HG03175 (cell line): ENCODE results near the gene KCNQ1.

Experiments used
- ATAC-seq: cut with Tn5 transposase; IDR thresholded peaks from one replicate; pipeline ENCODE4 v1.9.1; 2021; ENCODE audit warnings: mild to moderate bottlenecking, moderate library complexity; ENCODE audit not compliant: unreplicated experiment

KCNQ1 gene

DNA sequence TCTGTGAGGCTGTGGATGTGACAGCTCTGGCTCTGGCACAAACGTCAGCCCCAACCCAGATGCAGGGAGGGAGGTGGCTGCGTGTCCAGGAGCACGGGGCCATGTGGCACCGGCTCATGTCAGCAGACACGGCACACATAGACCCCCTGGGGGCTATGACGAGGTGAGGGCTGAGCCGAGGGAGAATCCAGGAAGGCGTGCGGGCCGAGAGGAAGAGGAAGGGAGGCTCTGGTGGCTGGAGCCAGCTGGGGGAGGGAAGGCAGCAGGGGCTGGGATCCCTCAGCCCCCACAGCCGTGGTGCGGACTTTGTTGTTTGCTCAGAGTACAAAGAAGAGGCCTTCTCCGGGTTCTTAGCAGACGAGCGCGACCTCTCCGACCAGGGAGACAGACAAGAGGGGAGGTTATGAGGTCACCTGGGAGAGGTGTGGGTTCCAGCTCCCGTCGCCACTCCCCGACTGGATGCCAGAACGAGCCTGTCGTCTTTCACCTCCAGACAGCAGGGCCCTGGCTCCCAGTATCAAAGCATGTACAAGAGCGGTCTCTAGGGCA lies 394.7 kb downstream of the KCNQ1 start:
- no peak for ATAC-seq

DNA sequence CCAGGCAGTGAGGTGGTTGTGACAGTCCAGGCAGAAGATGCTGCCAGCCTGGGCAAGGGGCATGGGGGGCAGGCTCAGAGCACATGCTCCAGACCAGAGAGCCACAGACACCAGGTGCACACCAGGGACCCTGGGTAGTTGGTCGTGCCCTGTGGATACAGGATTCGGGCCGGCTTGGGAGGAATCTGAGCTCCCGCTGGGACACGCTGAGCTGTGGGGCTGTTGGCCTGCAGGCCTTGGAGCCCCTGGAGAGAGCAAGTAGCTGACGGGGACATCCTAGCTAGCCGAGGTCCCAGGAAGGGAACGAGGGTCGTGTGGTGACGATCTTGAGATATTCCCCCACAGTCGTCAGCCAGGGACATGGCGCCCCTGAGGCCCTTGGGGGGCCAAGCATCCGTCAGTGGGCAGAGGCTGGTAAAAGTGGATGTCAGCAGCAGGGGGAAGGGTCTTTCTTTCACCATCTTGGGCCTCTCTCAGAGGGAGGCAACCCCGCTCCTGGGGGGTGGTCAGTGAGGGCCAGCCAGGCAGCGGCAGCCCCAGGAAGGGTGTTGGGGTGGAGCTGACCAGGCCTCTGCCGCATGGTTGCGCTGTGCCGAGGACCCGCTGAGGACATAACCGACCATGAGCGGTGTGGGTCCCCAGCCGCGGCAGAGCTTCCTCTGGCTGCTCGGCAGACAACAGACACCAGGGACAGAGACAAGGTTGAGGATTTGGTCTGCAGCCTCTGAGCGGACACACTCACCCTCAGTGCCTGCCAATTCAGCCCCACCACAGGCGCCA lies 396.8 kb downstream of the KCNQ1 start:
- ATAC-seq = no peak

DNA sequence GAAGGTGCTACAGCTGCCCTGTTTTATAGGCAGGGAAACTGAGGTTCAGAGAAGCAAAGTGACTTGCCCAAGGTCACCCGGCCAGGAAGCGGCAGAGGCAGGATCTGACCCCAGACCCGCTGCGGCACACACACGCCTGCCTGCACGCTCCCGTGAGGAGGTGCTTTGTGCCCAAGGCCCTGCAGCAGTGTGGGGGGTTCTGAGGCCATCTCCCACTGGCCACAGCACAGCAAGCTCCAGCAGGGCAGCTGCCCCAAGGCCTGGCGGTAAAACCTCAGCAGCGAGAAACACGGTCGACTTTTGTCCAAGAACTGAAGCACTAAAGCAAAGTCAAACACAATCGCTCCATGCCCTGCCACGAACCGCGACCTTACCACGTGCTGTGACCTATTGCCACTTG lies 398.1 kb downstream of the KCNQ1 start:
- no peak for ATAC-seq

DNA sequence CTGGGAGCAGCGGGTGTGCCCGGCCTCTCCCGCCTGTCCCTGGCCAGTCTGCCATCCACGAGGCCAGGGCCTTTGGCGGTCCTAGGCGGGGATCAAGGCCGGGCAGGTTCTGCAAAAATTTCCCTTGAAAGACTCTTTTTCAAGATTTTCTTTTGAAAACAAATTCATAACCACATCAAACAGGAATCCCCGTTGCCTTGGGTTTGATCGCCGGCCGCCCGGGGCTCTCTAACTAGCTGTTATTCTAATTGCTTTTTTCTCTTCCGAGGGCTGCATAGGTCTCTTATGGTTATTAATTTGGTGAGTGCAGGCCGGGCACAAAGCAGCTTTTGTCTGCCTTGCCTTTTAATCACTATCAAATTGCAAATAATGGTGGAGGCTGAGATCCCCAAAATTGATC lies 398.7 kb downstream of the KCNQ1 start:
- no peak for ATAC-seq

DNA sequence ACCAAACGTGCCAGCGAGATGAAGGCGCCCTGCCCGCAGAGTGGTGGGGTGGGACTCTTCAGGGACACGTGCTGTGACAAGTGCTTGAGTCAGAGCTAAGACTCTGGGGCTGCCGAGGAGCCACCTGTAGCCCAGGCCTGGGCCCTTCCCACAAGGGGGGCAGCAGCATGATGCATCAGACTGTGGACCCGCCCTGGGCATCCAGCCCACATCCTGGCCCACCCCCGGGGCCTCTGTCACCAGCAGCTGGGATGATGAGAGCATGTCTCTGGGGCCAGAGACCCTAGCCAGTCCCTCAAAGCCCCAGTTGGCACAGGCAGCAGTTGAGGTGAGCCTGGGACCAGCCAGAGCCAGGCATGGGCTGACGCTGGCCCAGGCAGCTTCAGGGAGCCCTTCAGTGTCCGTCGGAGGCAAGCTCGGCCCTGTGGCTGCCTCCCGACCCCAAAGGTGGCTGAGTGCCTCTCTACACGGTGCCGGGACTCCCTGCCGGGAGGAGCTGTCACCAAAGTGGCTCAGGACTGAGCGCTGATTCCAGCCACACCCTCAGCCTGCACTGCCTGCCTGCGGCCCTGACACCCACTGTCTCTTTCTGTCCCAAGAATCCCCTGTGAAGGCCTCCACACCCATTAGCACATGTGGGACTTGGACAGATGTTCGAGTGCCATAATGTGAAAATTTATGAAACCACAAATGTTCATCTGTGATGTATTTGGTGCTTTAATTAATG lies 399.5 kb downstream of the KCNQ1 start:
- ATAC-seq = no peak

DNA sequence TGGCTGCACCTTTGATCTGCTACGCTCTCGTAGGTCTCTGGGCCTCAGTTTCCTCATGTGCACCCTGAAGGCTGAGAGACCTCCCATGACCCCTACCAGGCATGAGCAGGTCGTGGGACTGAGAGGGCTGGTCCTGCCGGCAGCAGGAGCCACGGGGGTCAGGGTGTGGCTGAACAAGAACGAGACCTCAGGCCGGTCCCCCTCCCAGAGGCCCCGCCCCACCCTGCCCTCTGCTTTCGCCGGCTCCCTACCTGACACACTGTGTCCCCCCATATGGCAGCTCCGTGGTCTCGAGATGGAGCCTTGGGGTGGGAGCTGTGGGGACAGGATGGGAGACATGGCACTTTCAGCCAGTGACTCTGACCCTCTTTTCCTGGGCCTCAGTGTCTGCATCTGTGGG lies 400.2 kb downstream of the KCNQ1 start:
- ATAC-seq = no peak

DNA sequence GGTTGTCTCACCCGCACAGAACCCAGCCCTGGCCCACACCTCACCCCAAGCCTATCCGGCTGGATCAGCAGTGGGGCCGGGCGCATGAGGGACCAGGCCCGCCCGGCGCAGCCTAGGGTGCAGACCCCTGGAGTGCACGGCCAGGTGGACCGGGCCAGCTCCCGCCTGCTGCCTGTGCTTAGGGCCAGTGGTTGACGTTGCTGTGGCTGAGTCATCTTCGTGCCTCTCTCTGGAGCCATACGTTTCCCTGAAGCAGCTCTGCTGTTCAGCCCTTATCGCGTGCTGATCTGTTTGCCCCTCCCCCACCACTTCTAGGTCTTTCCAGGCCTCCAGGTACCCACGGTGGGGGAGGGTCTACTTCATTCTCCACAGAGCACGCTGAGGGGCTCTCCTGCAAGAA lies 401.2 kb downstream of the KCNQ1 start:
- ATAC-seq = no peak

DNA sequence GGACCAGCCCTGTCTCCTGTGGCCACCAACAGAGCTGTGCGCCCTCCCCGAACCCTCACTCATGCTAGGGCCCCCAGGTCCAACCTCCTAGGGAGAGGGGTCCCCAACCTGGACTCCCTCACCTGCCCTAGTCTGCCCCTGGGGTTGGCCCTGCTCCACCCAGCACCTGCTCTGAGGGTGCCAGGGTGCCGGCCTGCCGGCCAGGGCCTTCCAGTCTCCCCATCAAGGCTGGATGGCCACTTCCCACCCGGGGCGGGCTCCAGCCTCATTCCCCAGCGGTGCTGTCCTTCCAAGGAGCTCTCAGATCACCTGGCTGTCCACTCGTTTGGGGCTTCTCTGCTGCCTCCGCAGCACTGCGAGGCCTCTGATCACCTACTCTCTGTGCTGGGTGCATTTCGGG lies 401.7 kb downstream of the KCNQ1 start:
- no peak for ATAC-seq

DNA sequence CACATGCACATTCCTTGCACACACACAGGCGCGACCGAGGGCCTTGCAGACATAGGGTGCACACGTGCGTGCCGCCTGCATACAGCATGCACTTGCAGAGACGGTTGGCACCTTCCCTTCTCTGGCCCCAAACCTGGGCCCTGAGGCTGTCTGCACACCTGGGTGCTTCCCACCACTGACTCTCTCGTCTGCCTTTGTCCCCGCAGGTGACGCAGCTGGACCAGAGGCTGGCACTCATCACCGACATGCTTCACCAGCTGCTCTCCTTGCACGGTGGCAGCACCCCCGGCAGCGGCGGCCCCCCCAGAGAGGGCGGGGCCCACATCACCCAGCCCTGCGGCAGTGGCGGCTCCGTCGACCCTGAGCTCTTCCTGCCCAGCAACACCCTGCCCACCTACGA lies 402.8 kb downstream of the KCNQ1 start:
- no peak for ATAC-seq

DNA sequence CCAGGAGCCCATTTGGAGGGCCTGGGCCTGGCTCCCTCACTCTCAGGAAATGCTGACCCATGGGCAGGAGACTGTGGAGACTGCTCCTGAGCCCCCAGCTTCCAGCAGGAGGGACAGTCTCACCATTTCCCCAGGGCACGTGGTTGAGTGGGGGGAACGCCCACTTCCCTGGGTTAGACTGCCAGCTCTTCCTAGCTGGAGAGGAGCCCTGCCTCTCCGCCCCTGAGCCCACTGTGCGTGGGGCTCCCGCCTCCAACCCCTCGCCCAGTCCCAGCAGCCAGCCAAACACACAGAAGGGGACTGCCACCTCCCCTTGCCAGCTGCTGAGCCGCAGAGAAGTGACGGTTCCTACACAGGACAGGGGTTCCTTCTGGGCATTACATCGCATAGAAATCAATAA lies 403.7 kb downstream of the KCNQ1 start:
- ATAC-seq = no peak

DNA sequence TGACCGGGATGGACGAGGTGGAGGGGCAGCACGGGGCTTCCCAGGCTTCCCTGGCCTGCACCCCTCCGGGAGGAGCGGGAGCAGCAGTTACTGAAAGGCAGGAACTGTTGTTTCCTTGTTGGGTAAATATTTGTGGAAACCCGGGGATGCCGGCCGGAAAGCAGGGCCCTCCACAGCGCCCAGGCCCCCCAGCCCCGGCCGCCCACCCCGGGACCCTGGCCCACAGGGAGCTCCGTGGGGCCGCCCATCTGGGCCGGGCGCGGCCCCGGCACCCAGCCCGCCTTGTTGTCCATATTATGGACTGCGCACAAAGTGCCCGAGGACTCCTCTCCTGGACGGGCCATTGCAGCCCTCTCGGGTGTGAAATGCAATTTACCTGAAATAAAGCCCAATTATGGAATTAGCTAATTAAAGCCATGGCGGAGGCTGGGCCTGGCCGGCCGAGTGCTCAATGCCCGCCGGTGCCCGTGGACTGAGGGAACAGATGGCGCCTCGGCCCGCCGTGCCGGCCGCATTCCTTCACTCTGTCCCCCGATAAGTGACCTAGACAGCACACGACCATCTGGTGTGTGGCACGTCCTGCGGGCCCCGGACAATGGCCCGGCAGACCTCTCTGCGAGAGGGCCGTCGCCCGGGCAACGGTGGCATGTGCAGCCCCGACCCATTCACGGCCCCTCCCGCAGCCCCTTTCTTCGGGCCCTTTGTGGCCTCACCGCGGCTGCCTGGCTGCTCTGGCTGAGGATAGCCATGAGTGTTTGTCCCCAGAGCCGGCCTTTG lies 405.4 kb downstream of the KCNQ1 start:
- ATAC-seq = no peak

DNA sequence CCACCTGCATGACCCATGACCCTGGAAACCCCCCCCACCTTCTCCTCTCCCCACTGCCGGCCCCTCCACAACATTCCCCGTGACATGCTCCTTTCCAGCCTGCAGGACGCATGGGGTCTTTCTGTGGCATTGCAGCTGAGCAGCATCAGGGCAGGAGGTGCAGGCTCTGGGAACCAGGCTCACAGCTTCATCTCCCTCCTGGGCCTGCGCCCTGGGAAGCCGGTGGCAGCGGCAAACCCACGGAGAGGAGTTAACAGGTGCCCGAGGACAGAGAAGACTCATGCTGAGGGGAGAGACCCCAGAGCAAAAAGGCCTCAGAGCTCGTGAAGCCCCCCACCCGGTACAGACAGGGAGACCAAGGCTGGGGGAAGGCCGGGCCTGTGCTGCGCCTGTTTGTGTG lies 408.6 kb downstream of the KCNQ1 start:
- ATAC-seq = no peak

DNA sequence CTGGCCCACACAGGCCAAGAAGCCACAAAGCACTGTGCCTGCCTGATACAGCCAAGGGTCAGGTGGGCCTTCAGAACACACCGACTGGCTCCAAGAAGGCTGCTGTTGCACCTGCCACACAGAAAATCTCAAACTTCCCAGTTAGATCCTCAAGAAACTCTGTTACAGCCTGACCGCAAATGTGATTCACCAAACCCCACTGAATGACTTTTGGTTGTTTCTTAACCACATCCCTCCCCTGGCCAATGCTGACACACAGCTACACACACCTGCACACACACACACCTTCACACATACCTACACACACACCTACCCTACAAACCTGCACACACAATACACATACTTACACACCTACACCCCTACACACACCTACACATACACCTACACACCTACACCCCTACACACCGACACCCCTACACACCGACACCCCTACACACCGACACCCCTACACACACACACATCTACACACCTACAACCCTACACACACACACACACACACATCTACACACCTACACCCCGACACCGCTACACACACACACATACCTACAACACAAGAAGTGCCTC lies 409.3 kb downstream of the KCNQ1 start:
- no peak for ATAC-seq

DNA sequence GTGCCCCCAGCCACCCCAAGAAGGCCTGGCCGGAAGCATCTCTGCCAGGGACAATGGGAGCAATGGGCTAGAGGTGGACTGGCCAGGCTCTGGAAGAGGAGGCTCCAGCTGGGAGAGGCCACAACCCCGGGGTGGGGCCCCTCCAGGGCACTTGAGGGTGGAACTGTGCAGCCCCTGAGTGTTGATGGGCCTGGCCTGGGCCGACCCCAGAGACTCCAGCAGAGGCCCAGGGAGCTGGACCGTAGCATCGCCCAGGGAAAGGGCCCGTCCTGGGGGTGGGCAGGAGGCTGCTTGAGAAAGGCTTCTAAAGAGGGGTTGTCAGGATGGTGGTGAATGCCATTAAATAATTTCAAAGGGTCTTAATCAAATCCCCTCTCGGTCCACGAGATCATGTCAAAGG lies 410.4 kb downstream of the KCNQ1 start:
- no peak for ATAC-seq

DNA sequence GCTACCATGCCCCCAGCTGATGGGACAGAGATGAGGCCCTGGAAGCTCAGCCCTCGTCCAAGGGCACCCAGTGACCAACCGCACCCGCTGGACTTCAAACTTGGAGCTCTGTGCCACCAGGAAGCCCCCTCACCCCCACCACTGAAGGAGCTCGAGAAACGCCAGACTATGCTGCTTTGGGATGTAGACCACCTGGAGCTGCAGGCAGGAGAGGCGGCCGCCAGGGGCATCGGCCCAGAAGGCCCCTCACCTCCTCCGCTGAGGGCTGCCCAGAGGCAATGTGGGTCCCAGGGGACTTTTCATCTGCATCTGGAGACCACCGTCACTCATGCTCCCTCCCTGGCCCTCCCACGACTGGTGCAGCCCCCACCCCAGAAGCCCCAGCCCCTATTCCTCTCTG lies 412.5 kb downstream of the KCNQ1 start:
- no peak for ATAC-seq

DNA sequence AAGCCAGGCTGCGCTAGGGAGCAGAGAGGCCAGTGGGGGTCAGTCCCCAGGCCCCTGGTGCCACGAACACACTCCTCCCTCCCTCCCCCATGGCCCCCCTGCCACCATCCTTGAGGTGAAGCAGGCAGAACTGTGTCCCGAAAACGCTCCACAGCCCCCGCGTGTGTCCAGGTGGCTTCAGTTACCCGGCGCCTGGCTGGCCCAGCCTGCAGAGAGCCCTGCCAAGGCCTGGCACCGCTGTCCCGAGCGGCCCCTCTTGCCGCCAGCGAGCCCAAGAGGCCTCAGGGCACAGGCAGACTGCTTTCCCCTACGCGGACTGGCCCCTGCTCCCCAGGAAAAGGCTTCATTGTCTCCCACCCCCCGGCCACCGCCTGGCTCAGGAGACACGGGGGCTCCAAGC lies 413.1 kb downstream of the KCNQ1 start:
- ATAC-seq = no peak

DNA sequence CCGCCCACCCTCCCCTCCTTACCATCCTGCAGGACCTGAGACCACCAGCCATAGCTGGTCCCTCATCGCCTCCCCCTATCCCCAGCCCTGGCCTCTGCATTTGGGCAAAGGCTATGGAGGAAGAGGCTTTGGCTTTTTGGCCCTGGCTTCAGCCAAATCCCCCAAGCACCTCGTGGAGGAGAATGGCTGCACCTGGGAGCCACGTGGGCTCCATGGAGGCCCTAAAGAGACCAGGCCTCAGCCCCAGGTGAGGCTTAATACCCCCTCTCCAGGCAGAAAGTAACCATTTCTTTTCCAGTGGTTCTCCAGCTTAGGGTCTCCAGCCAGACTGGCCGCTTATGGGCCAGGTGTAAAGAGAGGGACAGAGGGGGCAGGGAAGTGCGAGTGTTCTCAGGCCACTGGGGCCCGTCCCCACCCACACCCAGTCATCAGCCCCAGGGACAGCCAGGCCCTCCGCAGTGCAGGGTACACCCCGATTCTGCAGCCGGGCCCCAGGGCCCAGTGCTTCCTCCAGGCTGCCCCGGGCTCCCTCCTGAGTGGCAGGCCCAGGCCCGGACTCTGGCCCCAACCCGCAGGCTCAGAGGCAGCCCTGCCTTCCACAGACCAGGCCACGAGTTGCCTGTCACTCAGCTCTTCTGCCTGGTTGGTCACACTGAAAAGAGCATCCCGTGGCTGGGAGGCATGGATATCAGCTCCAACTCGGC lies 414.3 kb downstream of the KCNQ1 start:
- no peak for ATAC-seq

DNA sequence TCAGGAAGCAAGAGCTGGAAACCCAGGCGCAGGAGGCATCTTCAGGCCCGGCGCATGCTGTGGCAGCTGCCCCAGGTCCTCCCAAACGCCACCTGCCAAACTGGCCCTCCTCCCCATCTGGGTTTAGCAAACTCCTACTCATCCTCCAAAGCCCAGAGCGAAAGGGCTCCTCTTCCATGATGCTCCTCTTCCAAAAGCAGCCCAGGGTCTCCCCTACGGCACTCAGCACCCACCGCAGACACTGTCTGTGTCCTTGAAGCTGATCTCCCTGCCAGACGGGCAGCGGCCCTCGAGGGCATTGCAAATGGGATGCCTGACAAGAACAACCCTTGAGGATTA lies 414.9 kb downstream of the KCNQ1 start:
- ATAC-seq = no peak

DNA sequence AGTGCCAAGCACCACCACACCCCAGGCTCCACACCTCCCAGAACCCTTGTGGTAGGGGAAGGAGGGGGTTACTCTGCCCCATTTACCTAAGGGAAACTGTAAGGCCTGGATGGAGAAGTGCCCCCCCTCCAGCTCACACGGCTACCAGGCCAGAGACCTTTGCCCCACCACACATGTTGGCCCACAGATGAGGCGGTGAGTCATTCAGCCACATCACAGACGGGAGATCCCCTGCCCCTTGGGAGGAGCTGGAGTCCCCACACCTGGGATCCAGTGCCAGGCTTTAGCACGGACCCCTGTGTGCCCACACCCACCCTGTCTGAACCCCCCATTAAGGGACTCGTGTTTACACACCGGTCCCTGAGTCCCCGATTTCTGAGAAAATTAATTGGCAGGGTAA lies 415.8 kb downstream of the KCNQ1 start:
- no peak for ATAC-seq

DNA sequence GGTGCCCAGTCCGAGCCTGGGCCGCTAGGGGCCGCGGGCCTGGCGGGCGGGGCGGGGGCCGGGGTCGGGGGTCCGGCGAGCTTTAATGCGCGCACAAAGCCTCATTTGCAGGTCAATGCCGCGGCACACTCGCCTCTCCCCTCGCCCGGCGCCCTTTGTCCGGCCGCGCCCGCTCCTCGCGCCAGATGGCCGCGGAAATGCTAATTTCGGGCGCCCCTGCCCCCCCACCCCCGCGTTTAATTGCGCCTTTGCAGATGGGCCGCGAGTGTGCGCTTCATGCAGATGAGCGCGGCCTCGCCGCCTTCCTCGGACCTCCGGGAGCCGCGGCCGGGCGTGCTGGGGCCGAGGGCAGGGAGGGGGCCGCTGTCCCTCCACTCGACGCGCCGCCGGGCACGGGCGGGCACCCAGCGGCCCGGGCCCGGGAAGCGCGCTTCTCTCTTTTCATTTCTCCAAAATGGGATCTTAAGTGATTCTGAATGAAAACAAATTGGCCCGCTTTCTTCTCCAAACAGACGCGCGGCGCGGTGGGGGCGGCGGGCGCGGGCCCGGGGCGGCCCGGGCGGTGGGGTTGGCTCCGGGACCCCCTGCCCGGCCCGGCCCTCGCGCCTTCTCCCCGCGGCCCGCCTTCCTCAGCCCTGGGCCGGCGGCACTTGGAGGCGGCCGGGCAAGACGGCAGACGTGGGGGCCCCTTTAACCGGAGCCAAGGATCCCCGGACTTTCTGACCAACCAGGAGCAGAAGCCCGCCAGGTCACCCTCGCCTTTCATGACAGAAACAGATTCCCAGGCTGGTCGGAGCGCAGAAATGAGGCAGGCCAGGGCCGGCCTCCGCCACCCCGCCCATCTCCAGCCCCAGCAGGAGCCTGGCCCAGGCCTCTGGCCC lies 417.8 kb downstream of the KCNQ1 start:
- ATAC-seq = no peak
